Fibroblast of skin of left biceps (primary cell): Measurements from ENCODE around the gene LCE1F.

Source experiments
- DNase-seq, 2 experiments: peaks; one replicate each; pipeline ENCODE4 v3.0.0-alpha.2; 2013; ENCODE audit warnings: low read depth in 2 of 2

LCE1F gene

GRCh38 chr1:152774875-152775274 lies at the start of gene LCE1F:
Gene LCE1F, plus strand, starts transcription at chr1:152775140. Its CDS starts 1,232 bp downstream, at chr1:152776372.
- no peak for DNase-seq

GRCh38 chr1:152725261-152725660 lies 49.7 kb upstream of the LCE1F start:
- no peak for DNase-seq

GRCh38 chr1:152728986-152729385 lies 46.0 kb upstream of the LCE1F start:
- no peak for DNase-seq

GRCh38 chr1:152735648-152736047 lies 39.3 kb upstream of the LCE1F start:
- DNase-seq, result no peak

GRCh38 chr1:152737997-152738396 lies 36.9 kb upstream of the LCE1F start:
- no peak for DNase-seq

GRCh38 chr1:152739841-152740240 lies 35.1 kb upstream of the LCE1F start:
- DNase-seq, result no peak

GRCh38 chr1:152741656-152742055 lies 33.3 kb upstream of the LCE1F start:
- DNase-seq, result no peak

GRCh38 chr1:152743371-152744145 lies 31.4 kb upstream of the LCE1F start:
- no peak for DNase-seq

- DNase-seq, result no peak
These were observed 29.6 kb upstream of the LCE1F start for GRCh38 chr1:152745289-152745704.

- DNase-seq, result no peak
These were observed 29.0 kb upstream of the LCE1F start for GRCh38 chr1:152745765-152746444.

GRCh38 chr1:152747831-152748230 lies 27.1 kb upstream of the LCE1F start:
- DNase-seq, result no peak

GRCh38 chr1:152752225-152752624 lies 22.7 kb upstream of the LCE1F start:
- peak in 1 of 2 experiments; percentile 4 for DNase-seq

- DNase-seq, result no peak
These were observed 21.4 kb upstream of the LCE1F start for GRCh38 chr1:152753586-152753985.

- DNase-seq, result no peak
These were observed 18.1 kb upstream of the LCE1F start for GRCh38 chr1:152756872-152757271.

GRCh38 chr1:152757747-152758146 lies 17.2 kb upstream of the LCE1F start, which contains the start of gene KPRP:
Gene KPRP, plus strand, starts transcription at chr1:152758025. Its CDS starts 1,564 bp downstream, at chr1:152759589.
- no peak for DNase-seq

- no peak for DNase-seq
These were observed 16.3 kb upstream of the LCE1F start for GRCh38 chr1:152758636-152759035.

GRCh38 chr1:152759453-152760173 lies 15.3 kb upstream of the LCE1F start:
- DNase-seq, result no peak

GRCh38 chr1:152760551-152761190 lies 14.3 kb upstream of the LCE1F start:
- no peak for DNase-seq

GRCh38 chr1:152761609-152762213 lies 13.2 kb upstream of the LCE1F start:
- DNase-seq, result no peak

- DNase-seq, result no peak
These were observed 6.0 kb upstream of the LCE1F start for GRCh38 chr1:152768847-152769533.

GRCh38 chr1:152770411-152770810 lies 4.5 kb upstream of the LCE1F start:
- no peak for DNase-seq
